Pancreas (tissue), 10 donors: ENCODE measurements around the gene TNIK. TPM values are rescaled to one million over a fixed set of nuclear protein-coding genes. Genes with fewer than 3 reads are reported as not detected.

Experiments used
- ATAC-seq, 4 donors: fragments of 200-7000 bp; cut with Tn5 transposase; one replicate each; pipeline versions ENCODE4 v1.8.0 to v1.9.1; 2020; ENCODE audit warnings: mild to moderate bottlenecking in 4 of 4, moderate library complexity in 4 of 4
- DNase-seq, 6 donors: peaks; one replicate each; pipeline ENCODE4 v3.0.0-alpha.2; 2020
- FAIRE-seq: peaks from 2 replicates; lab custom pipeline; 2012; peaks lifted over from hg19 to GRCh38; lab: Jason Lieb, UNC
- H3K27ac ChIP-seq, 4 donors: fragments of 200-600 bp; sonication (generic); 1 replicate in 3 of 4; 2 replicates in 1 of 4; pipeline versions ENCODE4 v1.5.0 to v1.8.0; 2020
- H3K27me3 ChIP-seq, 4 donors: fragments of 200-600 bp; one replicate each; pipeline ENCODE4 v1.8.0; 2021
- H3K36me3 ChIP-seq, 3 donors: fragments of 200-600 bp; sonication (generic) in 1 of 3; one replicate each; pipeline versions ENCODE4 v1.5.0 to v1.8.0; 2020 to 2021
- H3K4me1 ChIP-seq, 3 donors: fragments of 200-600 bp; one replicate each; pipeline ENCODE4 v1.8.0; 2021
- H3K4me3 ChIP-seq, 4 donors: fragments of 200-600 bp; sonication (generic) in 2 of 4; one replicate each; pipeline versions ENCODE4 v1.5.0 to v1.8.0; 2020 to 2021
- H3K9me3 ChIP-seq, 4 donors: fragments of 200-600 bp; one replicate each; pipeline ENCODE4 v1.8.0; 2021
- CTCF ChIP-seq, 4 donors: fragments of 200-600 bp; sonication (generic) in 3 of 4; IDR thresholded peaks; one replicate each; pipeline versions ENCODE4 v1.5.0 to v1.8.0; 2021; ENCODE audit warnings: antibody characterized with exemption in 4 of 4
- WGBS, 2 donors: extraction: QIAGEN DNeasy Blood & Tissue Kit; methylation state at CpG; one replicate each; pipeline ENCODE4 v1.1.7; 2013; 5-methylcytosine and 5-hydroxymethylcytosine counted together
- intact Hi-C, 3 donors: fragments of 100-400 bp; cut with DNase I; formaldehyde crosslinking; loops; one replicate each; pipeline versions ENCODE4 v1.11.1 to v1.14.2; 2022
- polyA plus RNA-seq, 2 donors: library from polyadenylated mRNA; stranded (reverse); fragments of 200-250 nt; gene quantifications; one replicate each; pipeline ENCODE4 v1.2.3, GENCODE V29; 2013
- total RNA-seq, 6 donors: library from RNA; stranded (reverse); fragmentation: NEBNext Ultra II Directional in 4 of 6; extraction: Animal tissue kit (Norgen Biotek cat#: 25700) in 4 of 6; gene quantifications; one replicate each; pipeline versions ENCODE4 v1.2.1 to v1.2.4, GENCODE V29; 2021 to 2023
- donor health status: healthy with polysubstance abuse.
- donor health status: DM: no; HTN: no; CAD: no; lungs with moderate emphysema.
- donor health status: DM: no; HTN: no; CAD: no.
- donor health status: control.
- donor health status: control.
- donor health status: Bipolar disorder and iron deficiency.
- donor health status: DM: yes; HTN: yes; CAD: no.
- donor health status: DM: no; HTN: no; CAD: no.
- donor health status: DM: no; HTN: no; CAD: no.
- donor health status: DM: yes; HTN: yes; CAD: no.

TNIK gene
- total and polyA plus RNA-seq, 8 donors = 3.5 to 13.6 (median 5.8) TPM

- Histone ChIP-seq H3K36me3 (no peaks in the 10 kb centered on the region), H3K4me3 (no peak overlapping the region), H3K27me3 (no peaks in the 10 kb centered on the region), H3K27ac (no peak overlapping the region), H3K9me3 (no peaks in the 10 kb centered on the region), H3K4me1 (peaks cover 11 to 33% (median 29%) of the 10 kb centered on the region in 3 donors)
- no peak for FAIRE-seq
- WGBS, 2 donors = 87 to 89% methylated on average over 5 of the region's 5 CpGs
- intact Hi-C loops = no loop called here
- TF ChIP-seq CTCF (IDR thresholded peaks at IDR 0.05) = no peak
- no peak for DNase-seq
- ATAC-seq = no peak
Measured at GRCh38 chr3:171354049-171354705, 106.0 kb downstream of the TNIK start.

- no peaks in the 10 kb centered on the region for H3K27me3 ChIP-seq
- H3K27ac ChIP-seq = no peak overlapping the region
- no peak for ATAC-seq
- H3K4me1 ChIP-seq = peaks cover 11 to 33% (median 29%) of the 10 kb centered on the region in 3 donors
- FAIRE-seq = no peak
- DNase-seq = no peak
- no peak overlapping the region for H3K4me3 ChIP-seq
- TF ChIP-seq CTCF (IDR thresholded peaks at IDR 0.05) = no peak
- H3K36me3 ChIP-seq = no peaks in the 10 kb centered on the region
- intact Hi-C loops = no loop called here
- WGBS, 2 donors = 91 to 94% methylated on average over 4 of the region's 4 CpGs
- H3K9me3 ChIP-seq = no peaks in the 10 kb centered on the region
Measured at GRCh38 chr3:171353423-171353822, 106.8 kb downstream of the TNIK start.

GRCh38 chr3:171352387-171352935 is 107.7 kb downstream of the TNIK start:
- no peak for ATAC-seq
- Histone ChIP-seq H3K27ac (no peak overlapping the region), H3K9me3 (no peaks in the 10 kb centered on the region), H3K27me3 (no peaks in the 10 kb centered on the region), H3K4me3 (no peak overlapping the region), H3K4me1 (peaks cover 11 to 33% (median 29%) of the 10 kb centered on the region in 3 donors), H3K36me3 (no peaks in the 10 kb centered on the region)
- WGBS, 2 donors = 57 to 58% methylated on average over 2 of the region's 2 CpGs
- FAIRE-seq = no peak
- no peak for DNase-seq
- TF ChIP-seq CTCF (IDR thresholded peaks at IDR 0.05) = no peak
- intact Hi-C loops = no loop called here

DNA sequence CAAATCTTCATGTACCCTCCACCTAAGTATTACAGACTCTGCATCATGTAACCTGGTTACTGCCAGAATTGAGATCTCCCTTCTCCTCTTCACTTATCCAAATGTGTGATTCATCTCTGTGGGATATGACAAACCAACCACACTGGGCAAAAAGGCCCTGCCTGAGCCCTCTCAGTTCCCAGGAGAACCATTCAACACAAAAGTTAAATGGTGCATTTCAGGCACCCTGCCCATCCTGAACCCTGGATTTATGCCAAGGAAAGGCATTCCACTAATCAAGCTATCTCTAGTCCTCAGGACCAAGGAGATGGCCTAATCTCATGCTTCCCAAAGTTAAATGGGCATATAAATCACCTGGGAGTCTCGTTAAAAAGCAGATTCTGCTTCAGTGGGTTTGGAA is 108.5 kb downstream of the TNIK start:
- peak in 1 of 4 donors; percentile 9 for ATAC-seq
- WGBS, 2 donors = 73 to 77% methylated on average over 1 of the region's 1 CpG
- no peak for DNase-seq
- no peak overlapping the region for H3K4me3 ChIP-seq
- no peak overlapping the region for H3K27ac ChIP-seq
- H3K27me3 ChIP-seq = no peaks in the 10 kb centered on the region
- peaks cover 11 to 29% (median 25%) of the 10 kb centered on the region in 3 donors for H3K4me1 ChIP-seq
- FAIRE-seq = no peak
- no peak for TF ChIP-seq CTCF (IDR thresholded peaks at IDR 0.05)
- intact Hi-C loops = no loop called here
- H3K9me3 ChIP-seq = no peaks in the 10 kb centered on the region
- H3K36me3 ChIP-seq = no peaks in the 10 kb centered on the region

- no peaks in the 10 kb centered on the region for H3K36me3 ChIP-seq
- FAIRE-seq = no peak
- no peak for TF ChIP-seq CTCF (IDR thresholded peaks at IDR 0.05)
- no peak for DNase-seq
- H3K27ac ChIP-seq = no peak overlapping the region
- intact Hi-C loops = no loop called here
- H3K9me3 ChIP-seq = no peaks in the 10 kb centered on the region
- ATAC-seq = no peak
- H3K4me3 ChIP-seq = no peak overlapping the region
- peaks cover 11 to 16% (median 12%) of the 10 kb centered on the region in 3 donors for H3K4me1 ChIP-seq
- H3K27me3 ChIP-seq = no peaks in the 10 kb centered on the region
Measured at GRCh38 chr3:171350364-171350763, 109.8 kb downstream of the TNIK start.
